HG03135 (cell line): Measurements from ENCODE around the gene DRC7.
"Not testable (repeated sequence)": the region's sequence is repeated elsewhere in the genome, so short reads cannot be mapped to it uniquely, and the experiment has no call there.

Experiments used
- ATAC-seq: cut with Tn5 transposase; IDR thresholded peaks from one replicate; pipeline ENCODE4 v1.9.1; 2021; ENCODE audit warnings: mild to moderate bottlenecking, moderate library complexity; ENCODE audit not compliant: unreplicated experiment

Gene DRC7

DNA sequence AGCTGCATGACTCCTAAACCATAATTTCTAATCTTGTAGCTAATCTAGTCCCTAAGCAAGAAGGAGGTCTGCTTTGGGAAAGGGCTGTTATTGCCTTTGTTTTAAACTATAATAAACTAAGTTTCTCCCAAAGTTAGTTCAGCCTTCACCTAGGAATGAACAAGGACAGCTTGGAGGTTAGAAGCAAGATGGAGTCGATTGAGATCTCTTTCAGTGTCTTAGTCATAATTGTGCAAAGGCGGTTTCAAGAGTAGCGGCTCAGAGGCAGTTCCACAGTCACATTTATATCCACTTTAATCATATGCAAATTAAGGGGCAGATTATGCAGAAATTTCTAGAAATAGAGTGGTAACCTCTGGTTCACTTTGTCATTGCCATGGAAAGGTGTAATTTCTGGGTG, 17.4 kb downstream of the DRC7 start:
- no peak for ATAC-seq

DNA sequence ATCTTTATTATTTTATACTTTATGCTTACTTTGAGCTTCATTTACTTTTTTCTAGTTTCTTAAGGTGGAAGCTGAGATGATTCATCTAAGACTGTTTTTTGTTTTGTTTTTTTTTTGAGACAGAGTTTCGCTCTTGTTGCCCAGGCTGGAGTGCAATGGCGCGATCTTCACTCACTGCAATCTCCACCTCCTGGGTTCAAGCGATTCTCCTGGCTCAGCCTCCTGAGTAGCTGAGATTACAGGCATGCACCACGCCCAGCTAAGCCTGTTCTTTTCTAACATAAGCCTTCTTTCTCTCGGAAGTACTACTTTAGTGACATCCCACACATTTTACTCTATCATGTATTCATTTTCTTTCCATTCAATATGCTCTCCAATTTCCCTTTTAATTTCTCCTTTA, 18.0 kb downstream of the DRC7 start:
- not testable (repeated sequence) for ATAC-seq

DNA sequence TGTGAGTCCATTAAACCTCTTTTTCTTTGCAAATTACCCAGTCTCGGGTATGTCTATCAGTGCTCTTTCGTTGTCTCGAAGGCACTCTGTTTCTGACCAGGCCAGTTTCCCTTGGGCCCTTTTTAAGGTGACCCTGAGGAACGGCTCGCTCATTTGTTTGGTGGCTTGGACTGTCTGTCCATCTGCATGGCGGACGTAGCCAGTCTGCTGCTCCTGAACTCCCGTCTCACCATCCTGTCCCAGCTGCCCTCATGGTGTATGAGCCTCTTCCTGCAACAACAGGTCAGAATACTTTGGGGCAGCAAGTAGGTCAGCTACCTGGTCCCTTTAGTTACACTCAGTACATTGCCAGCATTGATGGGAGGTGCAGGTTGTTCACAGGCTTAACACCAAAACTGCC, 19.0 kb downstream of the DRC7 start:
- ATAC-seq = no peak

DNA sequence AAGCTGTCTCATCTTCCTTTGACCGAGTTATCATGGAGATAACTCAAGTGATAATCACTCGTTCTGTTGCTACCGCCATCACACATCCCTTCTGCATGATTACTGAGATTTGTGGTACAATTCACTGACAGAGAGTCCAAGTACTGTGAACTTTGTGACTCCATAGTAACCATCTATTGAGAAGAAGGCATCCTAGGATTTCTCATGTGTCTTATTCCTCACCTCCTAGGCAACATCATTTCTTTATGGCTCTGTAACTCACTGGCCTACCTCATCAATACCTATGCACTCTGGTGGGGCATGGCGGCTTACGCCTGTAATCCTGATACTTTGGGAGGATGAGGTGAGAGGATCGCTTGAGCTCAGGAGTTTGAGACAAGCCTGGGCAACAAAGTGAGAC, 19.4 kb downstream of the DRC7 start:
- ATAC-seq = no peak

DNA sequence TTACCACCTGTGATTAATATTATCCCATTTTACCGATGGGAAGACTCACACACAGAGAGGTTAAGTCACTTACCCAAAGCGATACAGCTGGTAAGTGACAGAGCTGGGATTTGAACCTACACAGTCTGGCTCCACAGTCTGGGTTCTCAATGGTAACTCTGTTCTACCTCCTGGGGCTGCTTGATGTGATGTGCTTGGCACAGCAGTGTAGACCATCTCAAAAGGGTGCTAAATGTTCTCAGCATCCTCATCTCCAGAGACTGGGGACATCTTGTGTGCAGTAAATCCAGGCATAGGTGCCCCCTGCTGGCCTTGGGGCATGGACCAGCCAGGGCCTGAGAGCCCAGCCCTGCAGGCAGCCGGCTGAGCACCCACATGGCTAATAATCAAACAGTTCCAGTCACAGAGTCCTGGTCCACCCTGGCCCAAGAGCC, 25.6 kb downstream of the DRC7 start:
- ATAC-seq = no peak

DNA sequence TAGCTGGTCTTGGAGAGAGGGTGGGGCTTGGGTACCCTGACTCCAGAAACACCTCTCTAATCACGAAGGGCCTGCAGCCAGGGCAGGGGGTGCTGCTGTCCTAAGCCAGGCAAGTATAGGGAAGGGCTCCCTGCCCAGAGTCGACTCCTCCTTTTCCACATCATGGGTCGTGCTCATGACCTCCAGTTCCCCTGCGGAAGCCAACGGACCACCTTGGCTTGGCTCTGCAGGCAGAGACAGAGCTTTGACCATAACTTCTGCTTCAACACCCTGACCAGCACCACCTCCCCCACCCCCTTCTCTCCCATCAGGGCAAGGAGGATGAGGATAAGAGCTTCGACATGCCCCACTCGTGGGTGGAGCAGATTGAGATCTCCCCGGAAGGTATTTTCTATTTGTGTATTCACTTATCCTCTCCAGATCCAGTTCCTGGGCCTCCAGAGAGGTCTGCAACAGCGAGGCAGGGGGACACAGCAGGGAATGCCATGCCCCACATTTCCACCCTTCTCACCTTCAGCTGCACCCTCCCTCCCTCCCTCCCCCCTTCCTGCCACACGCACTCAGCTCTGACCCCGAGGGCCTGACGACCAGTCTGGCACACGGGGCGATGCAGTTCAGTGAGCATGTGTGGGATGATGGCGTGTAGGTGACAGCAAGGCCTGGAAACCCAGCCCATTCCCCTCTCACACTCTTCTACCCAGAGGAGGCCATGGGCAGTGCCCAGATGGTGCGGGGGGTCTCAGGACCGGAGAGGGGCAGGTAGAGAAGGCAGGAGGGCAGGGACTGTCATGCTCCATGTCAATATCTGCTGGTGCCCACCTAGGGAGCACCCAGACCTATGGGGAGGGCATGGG, 27.0 kb downstream of the DRC7 start:
- no peak for ATAC-seq

DNA sequence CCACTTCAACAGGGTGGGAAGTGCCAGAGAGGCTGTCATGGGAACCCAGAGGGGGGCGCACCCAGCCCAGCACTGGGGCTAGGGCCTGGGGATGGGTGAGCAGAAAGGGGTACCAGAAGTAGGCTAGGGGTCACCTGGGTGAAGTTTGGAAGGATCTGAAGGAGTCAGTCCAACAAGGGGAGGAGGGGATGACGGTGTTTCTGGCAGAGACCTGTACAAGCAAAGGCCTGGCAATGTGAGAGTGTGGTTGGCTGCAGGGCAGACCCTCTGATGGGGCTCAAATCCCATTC, 27.5 kb downstream of the DRC7 start:
- ATAC-seq = no peak

DNA sequence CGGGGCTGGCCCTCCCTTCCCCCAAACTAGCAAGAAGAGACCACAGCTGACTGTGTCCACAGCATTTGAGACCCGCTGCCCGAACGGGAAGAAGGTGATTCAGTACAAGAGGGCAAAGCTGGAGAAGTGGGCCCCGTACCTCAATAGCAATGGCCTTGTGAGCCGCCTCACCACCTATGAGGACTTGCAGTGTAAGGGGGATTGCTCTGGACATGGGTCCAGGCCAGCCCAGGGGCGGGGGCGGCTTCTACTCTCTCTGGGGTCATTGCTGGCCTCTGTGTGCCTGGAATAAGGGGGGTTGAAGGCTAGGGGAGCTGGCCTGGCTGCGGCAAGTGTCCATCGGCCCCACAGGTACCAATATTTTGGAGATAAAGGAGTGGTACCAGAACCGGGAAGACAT, 28.0 kb downstream of the DRC7 start:
- ATAC-seq = no peak

DNA sequence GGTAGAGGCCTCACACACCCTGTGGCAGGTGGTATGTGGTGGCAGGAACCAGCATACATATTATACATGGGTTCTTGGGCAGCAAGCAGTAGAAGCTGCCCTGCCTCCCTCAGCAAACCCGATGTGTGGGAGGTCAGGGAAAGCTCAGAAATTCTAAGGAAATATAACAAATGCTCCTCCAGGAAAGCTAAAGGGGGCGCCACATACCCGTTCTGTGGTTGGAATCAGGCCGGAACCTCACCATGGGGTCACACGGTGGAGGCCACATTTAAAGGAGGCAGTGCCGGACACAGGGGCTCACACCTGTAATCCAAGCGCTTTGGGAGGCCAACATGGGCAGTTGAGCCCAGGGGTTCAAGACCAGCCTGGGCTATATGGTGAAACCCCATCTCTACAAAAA, 28.6 kb downstream of the DRC7 start:
- no peak for ATAC-seq

DNA sequence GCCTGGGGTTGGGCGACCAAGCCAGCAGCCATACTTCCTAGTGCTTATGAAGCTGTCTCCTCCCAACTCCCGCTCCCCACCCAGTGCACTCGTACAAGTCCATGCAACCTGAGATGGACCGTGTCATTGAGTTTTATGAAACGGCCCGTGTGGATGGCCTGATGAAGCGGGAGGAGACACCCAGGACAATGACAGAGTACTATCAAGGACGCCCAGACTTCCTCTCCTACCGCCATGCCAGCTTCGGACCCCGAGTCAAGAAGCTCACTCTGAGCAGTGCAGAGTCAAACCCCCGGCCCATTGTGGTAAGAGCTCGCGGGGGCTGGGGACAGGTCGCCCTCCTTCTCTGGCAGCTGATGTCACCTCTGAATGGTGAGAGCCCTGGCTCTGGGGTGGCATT, 29.9 kb downstream of the DRC7 start:
- ATAC-seq = no peak

DNA sequence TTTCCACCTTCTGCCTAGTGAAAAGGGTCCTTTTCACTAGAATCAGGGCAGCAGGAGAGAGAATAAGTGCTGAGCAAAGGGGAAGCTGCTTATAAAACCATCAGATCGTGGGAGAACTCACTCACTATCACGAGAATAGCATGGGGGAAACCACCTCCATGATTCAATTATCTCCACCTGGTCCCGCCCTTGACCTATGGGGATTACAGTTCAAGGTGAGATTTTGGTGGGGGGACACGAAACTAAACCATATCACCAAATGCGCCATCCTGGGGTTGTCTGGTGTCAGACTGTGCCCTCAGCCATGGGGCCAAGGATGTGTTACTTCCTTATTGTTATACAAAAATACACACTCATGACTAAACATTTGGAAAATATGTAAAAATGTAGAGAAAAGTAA, 30.5 kb downstream of the DRC7 start:
- ATAC-seq = no peak

DNA sequence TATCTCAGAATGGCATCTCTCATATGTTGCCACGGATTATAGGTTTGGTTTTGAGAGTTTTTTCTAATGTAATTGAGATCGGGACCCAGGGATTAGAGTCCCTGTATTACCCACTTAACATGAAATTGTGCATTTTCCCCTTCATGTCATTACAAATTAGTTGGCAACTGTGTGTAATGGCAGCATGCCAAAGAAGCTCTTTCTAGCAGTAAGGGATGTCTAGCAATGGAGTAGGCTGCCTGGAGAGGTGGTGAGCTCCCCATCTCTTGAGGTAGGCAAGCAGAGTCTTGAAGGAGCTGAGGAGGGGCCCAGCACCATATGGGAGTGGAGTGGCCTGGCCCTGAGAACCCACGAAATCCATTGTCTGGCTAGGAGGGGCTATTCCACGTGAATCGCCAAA, 30.9 kb downstream of the DRC7 start:
- ATAC-seq = no peak

DNA sequence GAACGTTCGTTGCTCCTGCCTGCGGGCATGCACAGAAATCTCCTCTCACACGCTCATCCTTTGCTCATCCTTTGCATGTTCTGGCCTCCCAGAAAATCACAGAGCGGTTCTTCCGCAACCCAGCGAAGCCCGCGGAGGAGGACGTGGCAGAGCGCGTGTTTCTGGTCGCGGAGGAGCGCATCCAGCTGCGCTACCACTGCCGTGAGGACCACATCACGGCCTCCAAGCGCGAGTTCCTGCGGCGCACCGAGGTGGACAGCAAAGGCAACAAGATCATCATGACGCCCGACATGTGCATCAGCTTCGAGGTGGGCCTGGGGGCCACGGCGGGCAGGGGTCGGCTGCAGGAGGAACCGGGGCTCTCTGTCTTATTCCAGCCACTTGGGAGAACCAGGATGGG, 31.4 kb downstream of the DRC7 start:
- ATAC-seq = no peak

DNA sequence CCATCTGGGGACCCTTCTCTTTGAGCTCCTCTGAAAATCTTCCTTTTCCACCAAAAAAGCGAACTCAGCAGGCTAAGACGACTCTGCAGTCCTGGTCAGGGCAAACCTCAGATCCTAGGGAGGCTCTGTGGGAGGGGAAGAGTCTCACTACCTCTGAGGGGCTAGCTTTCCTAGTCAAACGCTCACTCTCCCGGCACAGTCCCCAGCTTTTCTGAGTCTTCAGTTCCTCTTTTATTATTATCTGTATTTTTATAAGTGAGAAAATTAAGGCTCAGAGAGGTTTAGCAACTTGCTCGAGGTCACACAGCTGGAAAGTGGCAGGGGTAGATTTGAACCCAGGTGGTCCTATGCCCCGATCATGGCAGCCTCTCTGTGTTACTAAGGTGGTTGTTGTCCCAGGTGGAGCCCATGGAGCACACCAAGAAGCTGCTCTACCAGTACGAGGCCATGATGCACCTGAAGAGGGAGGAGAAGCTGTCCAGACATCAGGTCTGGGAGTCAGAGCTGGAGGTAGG, 31.9 kb downstream of the DRC7 start:
- ATAC-seq = no peak

DNA sequence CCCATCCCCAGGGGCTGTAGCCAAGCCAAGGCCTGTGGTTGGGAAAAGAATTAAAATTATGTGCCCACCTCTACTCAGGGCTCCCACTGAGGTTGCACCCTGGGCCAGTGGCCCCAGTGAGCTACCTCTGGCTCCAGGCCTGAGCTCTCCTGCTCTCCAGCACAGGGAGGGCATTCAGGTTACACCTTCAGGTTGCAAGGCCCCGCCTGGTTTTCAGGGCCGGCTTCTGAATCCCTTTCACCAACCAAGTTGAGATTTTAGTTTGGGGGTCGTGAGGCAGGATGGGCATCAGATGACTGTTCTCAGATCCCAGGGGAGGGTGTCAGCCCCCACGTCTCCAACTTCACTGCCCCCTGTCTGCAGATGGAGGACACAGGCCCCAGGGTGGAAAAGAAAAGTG, 33.0 kb downstream of the DRC7 start:
- ATAC-seq = no peak

DNA sequence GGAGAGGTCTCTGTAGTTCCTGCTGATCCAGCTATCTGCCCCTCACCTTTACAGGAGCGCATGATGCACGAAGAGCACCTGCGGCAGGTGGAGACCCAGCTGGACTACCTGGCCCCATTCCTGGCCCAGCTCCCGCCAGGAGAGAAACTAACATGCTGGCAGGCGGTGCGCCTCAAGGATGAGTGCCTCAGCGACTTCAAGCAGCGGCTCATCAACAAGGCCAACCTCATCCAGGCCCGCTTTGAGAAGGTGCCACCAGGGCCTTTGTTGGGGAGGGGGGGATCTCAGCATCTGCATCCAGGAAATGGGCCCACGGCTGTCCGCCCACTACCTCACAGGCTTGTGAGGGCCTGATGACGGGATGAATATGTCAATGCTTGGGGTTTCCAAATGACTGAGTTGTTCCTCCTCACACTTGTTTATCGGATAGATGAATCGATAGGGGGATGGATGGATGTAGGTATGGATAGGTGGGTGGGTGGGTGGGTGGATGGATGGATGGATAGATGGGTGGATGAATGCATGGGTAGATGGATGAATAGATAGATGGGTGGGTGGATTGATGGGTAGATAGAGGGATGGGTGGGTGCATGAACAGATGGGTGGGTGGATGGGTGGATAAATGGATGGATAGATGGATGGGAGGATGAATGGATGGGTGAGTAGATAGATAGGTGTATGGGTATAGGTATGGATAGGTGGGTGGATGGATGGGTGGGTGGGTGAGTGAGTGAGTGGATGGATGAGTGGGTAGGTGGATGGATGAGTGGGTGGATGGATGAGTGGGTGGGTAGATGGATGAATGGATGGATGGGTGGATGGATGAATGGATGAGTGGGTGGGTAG, 34.0 kb downstream of the DRC7 start:
- no peak for ATAC-seq

DNA sequence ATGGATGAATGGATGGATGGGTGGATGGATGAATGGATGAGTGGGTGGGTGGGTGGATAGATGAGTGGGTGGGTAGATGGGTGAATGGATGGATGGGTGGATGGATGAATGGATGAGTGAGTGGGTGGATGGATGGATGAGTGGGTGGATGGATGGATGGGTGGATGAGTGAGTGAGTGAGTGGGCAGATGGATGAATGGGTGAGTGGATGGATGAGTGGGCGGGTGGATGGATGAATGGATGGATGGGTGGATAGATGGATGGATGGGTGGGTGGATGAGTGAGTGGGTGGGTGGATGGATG, 34.5 kb downstream of the DRC7 start:
- ATAC-seq = no peak

DNA sequence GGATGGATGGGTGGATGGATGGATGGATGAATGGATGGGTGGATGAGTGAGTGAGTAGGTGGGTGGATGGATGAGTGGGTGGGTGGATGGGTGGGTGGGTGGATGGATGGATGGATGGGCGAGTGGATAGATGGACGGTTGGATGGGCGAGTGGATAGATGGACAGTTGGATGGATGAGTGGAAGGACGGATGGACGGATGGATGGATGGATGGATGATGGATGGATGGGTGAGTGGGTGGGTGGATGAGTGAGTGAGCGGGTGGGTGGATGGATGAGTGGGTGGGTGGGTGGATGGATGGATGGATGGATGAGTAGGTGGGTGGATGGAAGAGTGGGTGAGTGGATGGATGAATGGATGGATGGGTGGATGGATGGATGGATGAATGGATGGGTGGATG, 35.2 kb downstream of the DRC7 start:
- ATAC-seq = not testable (repeated sequence)

DNA sequence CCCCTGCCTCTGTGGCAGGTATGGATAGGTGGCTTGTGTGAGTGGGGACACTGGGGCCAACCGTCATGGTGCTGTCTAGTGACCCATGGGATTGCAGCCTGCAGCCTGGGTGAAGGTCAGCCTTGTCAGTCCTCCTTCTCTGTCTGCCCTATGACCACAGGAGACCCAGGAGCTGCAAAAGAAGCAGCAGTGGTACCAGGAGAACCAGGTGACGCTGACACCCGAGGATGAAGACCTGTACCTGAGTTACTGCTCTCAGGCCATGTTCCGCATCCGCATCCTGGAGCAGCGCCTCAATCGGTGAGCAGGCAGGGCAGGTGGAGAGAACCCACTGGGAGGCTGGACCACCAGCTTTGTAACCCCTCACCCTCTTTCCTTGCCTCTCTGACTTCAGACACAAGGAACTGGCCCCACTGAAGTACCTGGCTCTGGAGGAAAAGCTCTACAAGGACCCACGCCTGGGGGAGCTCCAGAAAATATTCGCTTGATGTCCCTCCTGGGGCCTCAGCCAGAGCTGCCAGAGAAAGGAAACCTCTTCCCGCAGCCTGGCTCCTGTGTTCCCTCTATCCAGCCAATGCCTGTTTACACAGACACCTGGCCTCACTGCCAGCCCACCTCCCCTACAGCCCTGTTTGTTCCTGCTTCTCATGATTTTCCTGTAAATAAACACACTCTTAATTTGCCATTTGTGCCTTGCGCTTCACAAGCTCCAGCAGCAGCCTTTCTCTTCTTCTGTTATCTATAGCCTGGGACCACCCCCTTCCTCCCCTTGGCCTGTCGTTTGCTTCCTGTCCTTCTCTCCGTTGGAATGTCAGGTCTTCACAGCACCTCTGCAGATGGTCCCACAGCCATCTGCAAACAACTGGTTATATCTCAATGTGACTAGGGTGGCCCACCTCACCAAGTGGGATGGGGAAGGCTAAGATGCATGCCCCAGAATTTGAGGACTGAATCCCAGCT, 36.4 kb downstream of the DRC7 start:
- ATAC-seq = no peak

DNA sequence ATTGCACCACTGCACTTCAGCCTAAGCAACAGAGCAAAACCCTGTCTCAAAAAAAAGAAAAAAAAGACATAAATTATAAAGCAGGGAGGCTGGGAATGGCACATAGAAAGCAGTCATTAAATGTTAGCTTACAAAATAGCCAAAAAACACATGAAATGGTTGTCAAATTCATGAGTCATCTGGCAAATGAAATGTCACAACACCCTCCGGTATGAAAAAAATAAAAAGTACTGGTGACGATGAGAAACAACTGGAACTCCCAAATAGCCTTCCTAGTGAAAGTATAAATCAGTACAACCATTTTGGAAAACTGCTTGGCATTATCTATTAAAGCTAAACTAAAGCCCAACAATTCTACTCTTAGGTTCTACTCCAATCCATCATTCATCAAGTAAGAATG, 37.4 kb downstream of the DRC7 start:
- ATAC-seq = no peak

DNA sequence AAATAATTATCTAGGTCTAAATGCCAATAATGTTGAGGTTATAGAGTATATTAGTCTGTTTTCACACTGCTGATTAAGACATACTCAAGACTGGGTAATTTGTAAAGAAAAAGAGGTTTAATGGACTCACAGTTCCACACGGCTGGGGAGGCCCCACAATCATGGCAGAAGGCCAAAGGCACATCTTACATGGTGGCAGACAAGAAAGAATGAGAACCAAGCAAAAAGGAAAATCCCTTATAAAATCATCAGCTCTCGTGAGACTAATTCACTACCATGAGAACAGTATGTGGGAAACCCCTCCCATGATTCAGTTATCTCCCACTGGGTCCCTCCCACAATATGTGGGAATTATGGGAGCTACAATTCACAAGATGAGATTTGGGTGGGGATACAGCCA, 38.1 kb downstream of the DRC7 start:
- ATAC-seq = no peak
